Measurements from ENCODE around the gene MCCD1.

GRCh38 chr6:31559958-31560696 is 31.4 kb downstream of the MCCD1 start:
- TF ChIP-seq POLR2A (IDR thresholded peaks at IDR 0.05) (no peak), CTCF (IDR thresholded peaks at IDR 0.05) (no peak)

Data from Peyer's patch (tissue), 4 donors.